Lower lobe of right lung (tissue), 2 donors: Measurements from ENCODE around the gene TEX51. TPM values are rescaled to one million over a fixed set of nuclear protein-coding genes. Genes with fewer than 3 reads are reported as not detected.

ENCODE experiments used
- ATAC-seq, 2 donors: fragments of 200-7000 bp; cut with Tn5 transposase; one replicate each; pipeline ENCODE4 v1.9.1; 2020 to 2022; ENCODE audit warnings: mild to moderate bottlenecking in 2 of 2, moderate library complexity in 2 of 2
- DNase-seq: peaks from one replicate; pipeline ENCODE4 v3.0.0-alpha.2; 2020
- H3K27ac ChIP-seq: fragments of 200-600 bp; one replicate; pipeline ENCODE4 v1.8.0; 2022
- H3K27me3 ChIP-seq: fragments of 200-600 bp; one replicate; pipeline ENCODE4 v1.8.0; 2022; ENCODE audit warnings: low read depth
- H3K36me3 ChIP-seq: fragments of 200-600 bp; one replicate; pipeline ENCODE4 v1.8.0; 2022; ENCODE audit warnings: mild to moderate bottlenecking
- H3K4me1 ChIP-seq: fragments of 200-600 bp; one replicate; pipeline ENCODE4 v1.8.0; 2022
- H3K4me3 ChIP-seq: fragments of 200-600 bp; one replicate; pipeline ENCODE4 v1.8.0; 2022; ENCODE audit warnings: mild to moderate bottlenecking
- H3K9me3 ChIP-seq: fragments of 200-600 bp; one replicate; pipeline ENCODE4 v1.8.0; 2022
- intact Hi-C: fragments of 100-400 bp; cut with DNase I; formaldehyde crosslinking; loops from one replicate; pipeline ENCODE4 v1.11.0; 2022
- total RNA-seq: library from RNA; stranded (reverse); fragmentation: NEBNext Ultra II Directional; extraction: Animal tissue kit (Norgen Biotek cat#: 25700); gene quantifications from one replicate; pipeline ENCODE4 v1.2.1, GENCODE V29; 2021
- TF ChIP-seq, protein P1 (sequence below): fragments of 200-600 bp; IDR thresholded peaks from one replicate; pipeline ENCODE4 v1.8.0; 2022; ENCODE audit warnings: antibody characterized with exemption, mild to moderate bottlenecking
- donor health status: DM: no; HTN: yes; CAD: no; lungs with severe emphysema.

TEX51 gene
- total RNA-seq, 1 donor from 2014 or later = not detected

DNA sequence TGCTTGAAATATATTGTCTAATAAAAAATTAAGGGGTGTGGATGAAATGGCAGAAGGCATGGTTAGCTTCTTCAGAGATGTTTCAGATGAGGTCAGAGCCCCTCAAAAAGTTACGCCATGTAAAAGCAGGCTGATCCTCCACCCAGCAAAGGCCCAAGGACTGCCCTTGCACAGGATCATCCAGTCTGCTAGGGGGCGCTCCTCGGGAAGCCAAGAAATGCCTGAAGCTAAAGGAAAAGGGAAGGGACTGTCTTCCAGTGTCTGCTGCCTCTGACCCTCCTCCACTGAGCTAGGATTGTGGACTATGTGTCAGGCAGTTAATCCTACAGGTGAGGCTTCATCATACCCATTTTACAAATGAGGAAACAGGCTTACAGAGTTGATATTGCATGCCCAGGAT is 33.8 kb upstream of the TEX51 start:
- Histone ChIP-seq H3K27me3 (no peaks in the 10 kb centered on the region), H3K27ac (no peak overlapping the region), H3K4me1 (no peaks in the 10 kb centered on the region), H3K36me3 (no peaks in the 10 kb centered on the region), H3K4me3 (no peak overlapping the region), H3K9me3 (no peaks in the 10 kb centered on the region)
- TF ChIP-seq, protein P1, sequence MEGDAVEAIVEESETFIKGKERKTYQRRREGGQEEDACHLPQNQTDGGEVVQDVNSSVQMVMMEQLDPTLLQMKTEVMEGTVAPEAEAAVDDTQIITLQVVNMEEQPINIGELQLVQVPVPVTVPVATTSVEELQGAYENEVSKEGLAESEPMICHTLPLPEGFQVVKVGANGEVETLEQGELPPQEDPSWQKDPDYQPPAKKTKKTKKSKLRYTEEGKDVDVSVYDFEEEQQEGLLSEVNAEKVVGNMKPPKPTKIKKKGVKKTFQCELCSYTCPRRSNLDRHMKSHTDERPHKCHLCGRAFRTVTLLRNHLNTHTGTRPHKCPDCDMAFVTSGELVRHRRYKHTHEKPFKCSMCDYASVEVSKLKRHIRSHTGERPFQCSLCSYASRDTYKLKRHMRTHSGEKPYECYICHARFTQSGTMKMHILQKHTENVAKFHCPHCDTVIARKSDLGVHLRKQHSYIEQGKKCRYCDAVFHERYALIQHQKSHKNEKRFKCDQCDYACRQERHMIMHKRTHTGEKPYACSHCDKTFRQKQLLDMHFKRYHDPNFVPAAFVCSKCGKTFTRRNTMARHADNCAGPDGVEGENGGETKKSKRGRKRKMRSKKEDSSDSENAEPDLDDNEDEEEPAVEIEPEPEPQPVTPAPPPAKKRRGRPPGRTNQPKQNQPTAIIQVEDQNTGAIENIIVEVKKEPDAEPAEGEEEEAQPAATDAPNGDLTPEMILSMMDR = no peak
- intact Hi-C loops = no loop called here
- DNase-seq (no peak), ATAC-seq (no peak)

DNA sequence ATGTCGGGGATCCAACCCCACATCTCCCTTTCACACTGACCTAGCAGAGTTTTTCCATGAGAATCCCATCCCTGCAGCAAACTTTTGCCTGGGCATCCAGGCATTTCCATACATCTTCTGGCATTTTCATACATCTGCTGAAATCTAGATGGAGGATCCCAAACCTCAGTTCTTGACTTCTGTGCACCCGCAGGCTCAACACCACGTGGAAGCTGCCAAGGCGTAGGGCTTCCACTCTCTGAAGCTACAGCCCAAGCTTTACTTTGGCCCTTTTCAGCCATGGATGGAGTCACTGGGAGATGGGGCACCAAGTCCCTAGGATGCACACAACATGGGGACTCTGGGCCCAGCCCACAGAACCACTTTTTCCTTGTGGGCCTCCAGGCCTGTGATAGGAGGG is 32.2 kb upstream of the TEX51 start:
- H3K27me3 ChIP-seq = no peaks in the 10 kb centered on the region
- H3K4me1 ChIP-seq = no peaks in the 10 kb centered on the region
- H3K27ac ChIP-seq = no peak overlapping the region
- DNase-seq = no peak
- H3K36me3 ChIP-seq = no peaks in the 10 kb centered on the region
- TF ChIP-seq, protein P1 = no peak
- intact Hi-C loops = no loop called here
- H3K9me3 ChIP-seq = no peaks in the 10 kb centered on the region
- no peak overlapping the region for H3K4me3 ChIP-seq
- no peak for ATAC-seq

DNA sequence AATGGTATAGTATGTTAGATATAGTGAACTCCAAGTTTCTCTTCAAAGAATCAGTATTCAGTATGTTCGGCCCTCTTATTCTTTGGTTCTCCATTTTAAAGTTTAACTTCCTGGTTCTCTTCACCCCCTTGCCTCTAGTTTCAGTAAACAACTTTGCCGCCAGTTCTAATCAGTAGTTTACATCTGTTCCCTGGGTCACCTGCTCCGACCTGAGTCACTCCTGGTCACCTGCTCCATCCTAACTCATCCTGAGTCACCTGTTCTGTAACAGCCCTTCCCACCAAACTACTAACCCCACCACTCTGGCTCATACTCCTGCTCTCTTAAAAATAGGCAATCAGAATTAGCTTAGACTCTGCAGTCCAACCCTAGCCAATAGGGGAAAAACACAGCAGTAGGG is 23.7 kb upstream of the TEX51 start:
- H3K36me3 ChIP-seq = no peaks in the 10 kb centered on the region
- intact Hi-C loops = no loop called here
- peaks cover 10% of the 10 kb centered on the region for H3K9me3 ChIP-seq
- TF ChIP-seq, protein P1 = no peak
- no peaks in the 10 kb centered on the region for H3K4me1 ChIP-seq
- H3K4me3 ChIP-seq = no peak overlapping the region
- H3K27ac ChIP-seq = no peak overlapping the region
- DNase-seq = no peak
- no peaks in the 10 kb centered on the region for H3K27me3 ChIP-seq
- no peak for ATAC-seq

DNA sequence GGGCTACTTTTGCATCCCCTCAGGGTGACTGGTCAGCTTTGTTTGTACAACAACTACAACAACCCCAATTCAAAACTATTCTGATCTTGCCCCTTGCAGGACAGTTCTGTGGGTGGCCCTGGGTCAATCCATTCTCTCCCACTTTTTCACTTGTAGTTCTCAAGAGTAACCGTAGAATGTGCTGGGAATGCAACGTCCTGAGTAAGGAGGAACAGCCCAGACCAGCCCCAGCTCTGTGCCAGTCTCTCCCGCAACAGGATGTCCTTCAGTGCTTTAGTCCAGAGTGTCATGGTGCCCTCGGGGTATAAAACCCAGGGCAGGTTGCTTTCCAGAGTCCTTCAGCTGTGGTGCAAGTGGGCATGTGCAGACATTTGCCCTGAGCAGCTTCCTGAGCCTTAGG is 22.1 kb upstream of the TEX51 start:
- H3K27ac ChIP-seq = no peak overlapping the region
- peaks cover 10% of the 10 kb centered on the region for H3K9me3 ChIP-seq
- no peaks in the 10 kb centered on the region for H3K4me1 ChIP-seq
- no peaks in the 10 kb centered on the region for H3K27me3 ChIP-seq
- no peak for DNase-seq
- TF ChIP-seq, protein P1 = no peak
- intact Hi-C loops = no loop called here
- H3K36me3 ChIP-seq = no peaks in the 10 kb centered on the region
- ATAC-seq = no peak
- H3K4me3 ChIP-seq = no peak overlapping the region

DNA sequence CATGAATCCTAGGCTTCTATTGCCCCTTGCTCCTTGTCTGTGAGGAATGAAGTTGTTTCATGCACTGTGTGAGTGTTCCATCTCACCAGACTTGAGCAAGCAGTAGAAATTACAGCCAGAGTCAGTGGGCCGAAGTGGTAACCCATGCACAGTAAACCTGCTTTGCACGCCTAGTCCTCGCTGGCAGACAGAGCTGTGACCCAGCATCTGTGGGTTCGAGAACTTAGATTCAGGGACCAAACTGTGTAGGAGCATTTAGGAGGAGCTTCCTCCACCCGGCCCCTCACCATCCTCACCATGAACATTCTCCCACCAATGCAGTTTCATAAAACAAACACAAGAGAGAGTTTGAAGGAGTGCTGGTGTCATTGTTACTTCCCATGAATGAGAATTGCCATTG is 21.6 kb upstream of the TEX51 start:
- Histone ChIP-seq H3K4me1 (no peaks in the 10 kb centered on the region), H3K27me3 (no peaks in the 10 kb centered on the region), H3K4me3 (no peak overlapping the region), H3K9me3 (peaks cover 10% of the 10 kb centered on the region), H3K27ac (no peak overlapping the region), H3K36me3 (no peaks in the 10 kb centered on the region)
- intact Hi-C loops = no loop called here
- DNase-seq = no peak
- ATAC-seq = no peak
- TF ChIP-seq, protein P1 = no peak
